NCI-H2107 treated with DMSO at 0.1 percent for 48 hours (cell line): ENCODE data around the gene PLXND1.

ENCODE experiments used
- DNase-seq: peaks from one replicate; lab custom pipeline; 2025; ENCODE audit not compliant: unreplicated experiment; lab: John Stamatoyannopoulos, UW

The PLXND1 gene

DNA sequence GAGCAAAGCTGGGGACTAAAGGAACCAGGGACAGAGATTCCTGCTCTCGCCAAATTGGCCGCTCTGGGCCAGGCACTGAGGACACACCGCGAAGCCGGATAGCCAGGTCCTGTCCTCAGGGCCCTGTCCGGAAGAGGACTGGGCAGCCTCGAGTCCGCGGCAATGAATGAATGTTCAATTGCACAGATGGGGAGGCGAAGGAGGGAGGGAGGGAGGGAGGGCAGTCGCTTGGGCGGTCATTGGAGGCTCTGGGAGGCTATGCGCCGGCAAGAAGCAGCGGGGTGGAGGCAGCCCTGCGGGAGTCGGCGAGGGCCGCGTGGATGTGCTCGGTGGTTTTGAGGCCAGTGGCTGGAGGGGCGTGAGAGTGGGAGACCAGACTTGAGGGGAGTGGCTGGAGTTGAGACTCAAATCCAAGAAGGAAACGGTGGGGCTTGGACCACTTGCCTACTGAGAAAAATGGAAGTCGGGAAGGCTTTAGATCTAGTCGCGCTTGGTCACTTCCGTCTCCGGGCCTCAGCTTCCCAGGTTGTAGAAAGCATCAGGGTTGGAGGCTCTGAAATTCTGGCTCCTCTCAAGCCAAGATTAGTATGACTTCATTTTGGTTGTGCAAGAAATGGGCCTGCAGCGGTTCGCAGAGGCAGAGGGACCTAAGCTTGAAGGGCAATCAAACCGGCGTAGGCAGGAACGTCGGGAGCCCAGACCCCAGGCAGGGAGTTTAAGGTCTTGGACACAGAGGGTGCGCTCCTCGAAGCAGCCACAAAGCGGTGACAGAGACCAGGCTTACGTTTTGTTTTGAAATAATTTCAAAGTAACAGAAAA lies 21.1 kb upstream of the PLXND1 start:
- peak; percentile 89 for DNase-seq

GRCh38 chr3:129626744-129627349 lies 20.4 kb upstream of the PLXND1 start:
- no peak for DNase-seq

DNA sequence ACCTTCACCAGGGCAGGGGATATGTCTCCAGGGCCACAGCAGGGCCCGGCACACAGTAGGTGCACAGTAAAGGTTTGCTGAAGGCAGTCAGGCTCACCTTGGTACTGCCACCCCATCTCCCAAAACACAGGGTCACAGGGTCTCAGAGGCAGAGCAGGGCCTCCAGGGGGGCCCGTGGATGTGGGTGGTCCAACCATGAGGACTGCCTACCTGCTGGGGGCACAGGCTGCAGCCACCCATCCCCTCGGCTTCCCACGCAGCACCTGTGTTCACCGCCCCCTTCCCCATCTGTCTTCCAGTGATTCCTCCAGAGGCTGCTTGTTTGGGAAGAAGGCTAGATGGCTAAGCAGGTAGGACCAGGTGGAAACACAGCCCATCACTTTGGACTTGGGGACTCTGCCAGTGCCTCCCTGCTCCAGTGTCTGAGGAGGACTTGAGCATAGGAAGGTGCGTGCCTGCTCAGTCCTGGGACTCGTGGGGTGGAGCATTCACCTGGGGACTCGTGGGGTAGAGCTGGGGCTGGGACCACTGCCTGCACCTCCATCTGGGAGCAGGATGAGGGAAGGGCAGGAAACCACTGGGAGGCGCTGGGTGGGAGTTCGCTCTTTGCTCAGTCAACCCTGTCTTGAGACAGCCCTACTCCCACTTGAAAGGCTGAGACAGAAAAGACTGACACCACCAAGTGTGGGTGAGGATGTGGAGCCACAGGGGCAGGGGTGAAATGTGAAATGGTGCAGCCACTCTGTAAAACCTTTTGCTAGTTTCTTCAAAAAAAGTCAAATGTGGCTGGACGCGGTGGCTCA lies 18.8 kb upstream of the PLXND1 start:
- DNase-seq = no peak

- DNase-seq = no peak
These were observed 18.0 kb upstream of the PLXND1 start for GRCh38 chr3:129624347-129625071.

GRCh38 chr3:129623447-129624118 lies 17.1 kb upstream of the PLXND1 start:
- DNase-seq = no peak

GRCh38 chr3:129622933-129623332 lies 16.5 kb upstream of the PLXND1 start:
- DNase-seq = no peak

- DNase-seq = no peak
These were observed 15.9 kb upstream of the PLXND1 start for GRCh38 chr3:129622226-129622874.

DNA sequence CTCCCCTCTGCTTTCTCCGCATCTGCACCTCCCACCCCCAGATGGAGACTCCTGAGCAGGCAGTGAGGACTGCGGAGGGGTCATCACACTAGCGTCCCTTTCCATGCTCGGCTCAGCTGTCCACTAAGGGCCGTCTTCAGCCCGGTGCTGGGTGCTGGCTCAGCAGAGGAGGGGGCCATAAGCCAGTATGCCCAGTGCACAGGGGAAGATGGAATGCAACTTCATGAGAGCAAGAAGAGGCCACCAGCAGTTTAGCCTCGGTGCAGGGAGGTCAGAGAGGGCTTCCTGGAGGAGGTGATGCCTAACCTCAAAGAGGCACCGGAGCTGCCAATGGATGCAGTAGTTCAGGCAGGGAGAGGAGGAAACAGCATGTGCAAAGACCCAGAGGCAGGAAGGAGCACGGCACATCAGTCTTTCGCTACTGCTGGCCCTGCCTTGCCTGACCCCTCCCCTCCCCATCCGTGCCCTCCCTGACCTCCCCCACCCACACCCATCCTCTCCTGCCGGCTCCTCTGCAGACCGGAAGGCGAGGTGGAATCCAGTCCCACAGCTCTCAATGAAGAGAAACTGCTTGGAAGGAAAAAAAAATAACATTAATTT lies 15.2 kb upstream of the PLXND1 start:
- DNase-seq = no peak

GRCh38 chr3:129620828-129621559 lies 14.5 kb upstream of the PLXND1 start:
- no peak for DNase-seq

DNA sequence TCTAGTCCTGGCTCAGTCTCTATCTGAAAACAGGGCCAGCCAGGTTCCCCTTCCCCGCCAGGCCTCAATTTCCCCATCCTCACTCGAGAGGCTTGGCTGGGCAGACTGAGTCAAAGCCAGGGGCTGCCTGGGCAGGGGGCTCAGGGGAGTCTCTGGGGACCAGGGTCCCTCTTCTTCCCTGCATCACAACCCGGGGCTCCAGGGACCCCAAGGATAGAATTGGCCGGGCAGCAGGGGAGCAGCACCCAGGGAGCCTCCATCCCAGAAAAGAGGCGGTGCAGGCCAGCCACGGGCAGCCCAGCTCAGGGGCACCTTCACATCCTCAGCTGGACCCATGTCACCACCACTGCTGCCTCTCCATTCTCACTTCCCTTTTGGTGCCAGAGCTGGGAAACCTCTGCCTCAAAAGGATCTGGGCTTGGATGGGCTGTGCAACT lies 13.3 kb upstream of the PLXND1 start:
- no peak for DNase-seq

DNA sequence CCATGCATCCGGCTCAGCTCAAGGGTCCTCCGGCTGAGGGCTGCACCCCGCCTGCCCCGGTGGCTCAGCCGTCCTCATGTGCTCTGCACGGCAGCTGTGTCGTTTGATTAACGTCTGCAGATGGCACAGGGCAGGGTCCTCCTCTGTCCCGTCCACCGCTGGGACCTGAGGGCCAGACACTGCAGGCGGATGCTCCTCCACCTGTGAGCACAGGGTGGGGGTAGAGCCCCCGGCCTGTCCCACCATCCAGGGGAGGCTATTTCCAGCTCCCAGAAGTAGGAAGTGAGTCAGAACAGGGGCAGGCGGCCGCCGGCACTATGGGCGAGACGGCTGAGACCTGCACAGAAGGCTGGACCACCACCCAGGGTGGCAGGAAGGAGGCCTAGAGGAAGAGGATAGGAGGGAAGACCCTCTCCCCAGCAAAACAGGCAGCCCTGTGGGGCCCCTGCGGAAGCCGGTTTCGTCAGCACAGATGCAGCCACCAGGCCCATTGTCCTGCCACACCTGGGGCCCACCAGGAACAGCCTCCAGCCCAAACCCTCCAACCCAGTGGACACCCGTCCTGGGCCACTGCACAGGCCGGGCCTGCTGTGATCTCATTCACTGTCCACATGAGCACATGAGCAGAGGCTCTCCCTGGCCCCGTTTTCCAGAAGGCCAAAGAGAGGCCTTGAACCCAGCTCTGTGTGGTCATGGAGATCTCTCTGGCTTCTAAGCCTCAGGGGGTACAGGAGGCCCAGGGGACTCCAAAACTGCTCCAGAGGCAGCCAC lies 12.6 kb upstream of the PLXND1 start:
- no peak for DNase-seq

GRCh38 chr3:129618186-129618820 lies 11.8 kb upstream of the PLXND1 start:
- no peak for DNase-seq

GRCh38 chr3:129617381-129618185 lies 11.1 kb upstream of the PLXND1 start:
- DNase-seq = no peak

GRCh38 chr3:129616713-129617112 lies 10.2 kb upstream of the PLXND1 start:
- no peak for DNase-seq

GRCh38 chr3:129616291-129616690 lies 9.8 kb upstream of the PLXND1 start:
- DNase-seq = no peak

DNA sequence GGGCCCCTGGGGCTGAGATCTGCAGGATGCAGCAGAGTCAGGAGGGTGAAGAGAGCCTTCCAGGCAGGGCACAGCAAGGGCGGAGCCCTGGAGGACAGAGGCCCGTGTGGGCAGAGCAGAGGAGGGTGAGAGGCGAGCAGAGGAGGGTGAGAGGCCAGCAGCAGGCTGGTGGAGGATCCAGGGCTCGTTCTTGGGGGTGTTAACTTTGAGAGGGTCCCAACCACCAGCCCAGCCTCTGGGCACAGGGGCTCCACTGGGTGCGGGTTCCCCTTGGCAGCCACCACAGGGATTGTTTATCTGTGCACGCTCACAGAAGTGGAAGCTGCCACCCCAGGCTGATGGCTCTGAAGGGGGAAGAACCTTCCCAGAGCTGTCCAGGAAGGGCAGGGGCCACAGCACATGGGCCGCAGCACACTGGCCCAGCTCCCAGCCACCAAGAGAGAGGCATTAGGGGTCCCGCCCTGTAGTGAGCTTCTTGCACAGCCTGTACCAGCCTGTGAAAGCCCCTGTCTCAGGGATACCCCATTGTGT lies 9.3 kb upstream of the PLXND1 start:
- DNase-seq = no peak

GRCh38 chr3:129614927-129615363 lies 8.5 kb upstream of the PLXND1 start:
- DNase-seq = no peak
